HG02763 (cell line): ENCODE results near the gene MRPS35.
"Not testable (repeated sequence)": the region's sequence is repeated elsewhere in the genome, so short reads cannot be mapped to it uniquely, and the experiment has no call there.

Source experiments
- ATAC-seq: cut with Tn5 transposase; IDR thresholded peaks from one replicate; pipeline ENCODE4 v1.9.1; 2021; ENCODE audit warnings: mild to moderate bottlenecking, moderate library complexity; ENCODE audit not compliant: unreplicated experiment

Gene MRPS35

GRCh38 chr12:27707216-27707615, 3.4 kb upstream of the MRPS35 start:
- no peak for ATAC-seq

GRCh38 chr12:27709212-27709931, 1.3 kb upstream of the MRPS35 start:
- ATAC-seq = no peak

GRCh38 chr12:27709932-27710591, 570 bp upstream of the MRPS35 start:
- peak; percentile 30 for ATAC-seq

- peak; percentile 2 for ATAC-seq
Observed at GRCh38 chr12:27711317-27711682, 668 bp downstream of the MRPS35 start.

GRCh38 chr12:27711967-27712366, 1.3 kb downstream of the MRPS35 start:
- ATAC-seq = no peak

GRCh38 chr12:27723212-27723611, 12.6 kb downstream of the MRPS35 start:
- no peak for ATAC-seq

GRCh38 chr12:27730097-27730588, 19.5 kb downstream of the MRPS35 start:
- no peak for ATAC-seq

GRCh38 chr12:27732281-27732680, 21.6 kb downstream of the MRPS35 start:
- ATAC-seq = no peak

GRCh38 chr12:27733052-27733656, 22.5 kb downstream of the MRPS35 start:
- no peak for ATAC-seq

GRCh38 chr12:27733791-27734190, 23.2 kb downstream of the MRPS35 start:
- no peak for ATAC-seq

- not testable (repeated sequence) for ATAC-seq
Observed at GRCh38 chr12:27734321-27734720, 23.7 kb downstream of the MRPS35 start.

GRCh38 chr12:27743601-27744000, 33.0 kb downstream of the MRPS35 start:
- ATAC-seq = no peak

GRCh38 chr12:27745734-27746133, 35.1 kb downstream of the MRPS35 start:
- not testable (repeated sequence) for ATAC-seq

- no peak for ATAC-seq
Observed at GRCh38 chr12:27747111-27747820, 36.6 kb downstream of the MRPS35 start.

GRCh38 chr12:27751386-27752047, 40.9 kb downstream of the MRPS35 start:
- no peak for ATAC-seq

- no peak for ATAC-seq
Observed at GRCh38 chr12:27754795-27755194, 44.2 kb downstream of the MRPS35 start.

- no peak for ATAC-seq
Observed at GRCh38 chr12:27756670-27757195, 46.1 kb downstream of the MRPS35 start.

- ATAC-seq = no peak
Observed at GRCh38 chr12:27762757-27763156, 52.1 kb downstream of the MRPS35 start.

GRCh38 chr12:27766587-27766986, 56.0 kb downstream of the MRPS35 start:
- ATAC-seq = no peak

GRCh38 chr12:27769142-27769673, 58.6 kb downstream of the MRPS35 start:
- ATAC-seq = no peak
